ENCODE results near the gene VASH1. TPM values are rescaled to one million over a fixed set of nuclear protein-coding genes. Genes with fewer than 3 reads are reported as not detected.

The VASH1 gene
- total RNA-seq, 1 donor from 2014 or later: 6.3 TPM

- DNase-seq (ENCODE audit: low read depth in 2 of 2): no peak
Measured at GRCh38 chr14:76829650-76830421, 68.6 kb downstream of the VASH1 start.

DNA sequence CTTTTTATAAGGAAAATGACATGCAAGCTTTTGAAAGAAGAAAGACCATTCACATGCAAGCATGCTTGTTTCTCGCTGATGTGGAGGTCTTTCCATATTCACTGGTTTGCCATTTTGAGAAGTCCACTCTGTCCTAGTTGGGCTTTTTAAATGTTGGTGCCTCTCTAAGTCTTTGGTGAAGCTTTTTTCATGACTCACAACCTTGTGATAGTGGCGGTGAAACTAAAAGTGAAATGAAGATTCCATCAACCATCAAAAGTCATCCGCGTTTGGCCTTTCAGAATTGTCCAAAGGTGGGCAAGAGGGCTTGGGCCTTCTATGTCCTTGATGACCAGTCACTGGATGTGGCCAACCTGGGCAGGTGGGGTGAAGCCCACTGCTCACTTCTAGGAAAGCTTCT is 69.3 kb downstream of the VASH1 start:
- DNase-seq (ENCODE audit: low read depth in 2 of 2): no peak

DNA sequence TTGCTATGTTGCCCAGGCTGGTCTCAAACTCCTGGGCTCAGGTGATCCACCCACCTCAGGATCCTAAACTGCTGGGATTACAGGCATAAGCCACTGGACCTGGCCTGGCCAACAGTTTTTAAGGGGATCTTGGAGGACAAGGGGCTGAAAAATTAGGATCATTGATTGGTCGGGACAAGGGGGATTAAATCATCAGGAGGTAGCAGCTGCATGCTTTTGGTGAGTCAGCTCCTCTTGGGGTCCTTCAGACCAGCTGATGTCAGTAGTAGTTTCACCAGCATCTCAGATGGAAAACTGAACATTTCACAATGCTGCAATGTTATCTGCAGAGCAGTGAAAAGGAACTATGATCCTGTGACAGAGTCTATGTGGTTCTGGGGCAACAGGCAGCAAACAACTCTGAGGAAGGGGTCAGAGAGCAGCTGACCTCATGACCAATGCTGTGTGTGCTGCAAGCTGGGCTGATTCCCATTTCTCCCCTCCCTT is 71.3 kb downstream of the VASH1 start:
- DNase-seq (ENCODE audit: low read depth in 2 of 2): no peak

Other genes with a start within 250 kb of the VASH1 start
- 4.0 and 5.2 TPM in 2 replicates for gene ANGEL1, start 51.4 kb downstream of the VASH1 start, total RNA-seq
- gene LRRC74A, start 64.9 kb downstream of the VASH1 start, total RNA-seq: not detected in 2 replicates